K562 (cell line): Measurements from ENCODE around the gene TRNT1. TPM values are rescaled to one million over a fixed set of nuclear protein-coding genes. Genes with fewer than 3 reads are reported as not detected.

Experiments used
- ATAC-seq: fragments of 200-7000 bp; cut with Tn5 transposase; 3 replicates; pipeline ENCODE4 v1.9.1; 2020; ENCODE audit warnings: moderate library complexity
- BruUV-seq: library from RNA; stranded (reverse); fragments of 400-500 nt; replicated peaks from 2 replicates; lab custom pipeline; 2021; lab: Mats Ljungman, UMichigan
- CTCF ChIA-PET: fragments of 300-600 bp; formaldehyde crosslinking; extraction: SDS; loops from one replicate; lab custom pipeline; 2021; ENCODE audit warnings: low intra/inter-chr PET ratio; lab: Yijun Ruan, JAX
- POLR2A ChIA-PET: fragments of 300-600, 350-650 bp; sonication (Branson Sonifier 250); formaldehyde crosslinking; extraction: SDS; loops from one replicate; lab custom pipeline; 2021; ENCODE audit warnings: antibody characterized with exemption, inconsistent platforms; lab: Yijun Ruan, JAX
- DNase-seq, 4 experiments: peaks; one replicate each; pipeline versions ENCODE4 v3.0.0 to v3.0.0-alpha.2; 2011 to 2018; ENCODE audit warnings: low spot score in 3 of 4, mixed read lengths in 3 of 4; ENCODE audit errors: extremely low read depth in 1 of 4
- FAIRE-seq: peaks from 2 replicates; lab custom pipeline; 2011; peaks lifted over from hg19 to GRCh38; lab: Jason Lieb, UNC
- H2AFZ ChIP-seq: 2 replicates; pipeline ENCODE4 v1.6.0; 2011; ENCODE audit warnings: low read depth, low read length, control low read depth, inconsistent platforms
- H3K27ac ChIP-seq: fragments of 200-600 bp; 3 replicates; pipeline ENCODE4 v1.8.0; 2011; ENCODE audit warnings: low read depth, mild to moderate bottlenecking, control low read depth, inconsistent platforms, low read length, moderate library complexity, mixed read lengths; ENCODE audit errors: extremely low read depth
- H3K27me3 ChIP-seq, 2 experiments: fragments of 300-600 bp in 1 of 2; 2 replicates in 1 of 2; 3 replicates in 1 of 2; pipeline versions ENCODE4 v1.6.0 to v1.8.0; 2011; ENCODE audit warnings: inconsistent platforms in 2 of 2, low read length in 2 of 2, mild to moderate bottlenecking in 1 of 2, mixed read lengths in 1 of 2, moderate library complexity in 1 of 2; ENCODE audit not compliant: control insufficient read depth in 2 of 2, insufficient read depth in 2 of 2
- H3K36me3 ChIP-seq: fragments of 300-600 bp; 3 replicates; pipeline ENCODE4 v1.8.0; 2011; ENCODE audit warnings: mild to moderate bottlenecking, low read length, inconsistent platforms; ENCODE audit not compliant: control insufficient read depth, insufficient read depth
- H3K4me1 ChIP-seq, 2 experiments: fragments of 200-600 bp in 1 of 2; replicated peaks in 1 of 2; 2 replicates in 1 of 2; 3 replicates in 1 of 2; pipeline versions ENCODE4 v1.5.1 to v1.8.0; 2011; ENCODE audit warnings: inconsistent platforms in 2 of 2, low read length in 2 of 2, mild to moderate bottlenecking in 1 of 2, mixed read lengths in 1 of 2, moderate library complexity in 1 of 2; ENCODE audit not compliant: control insufficient read depth in 2 of 2, insufficient read depth in 2 of 2
- H3K4me2 ChIP-seq: 2 replicates; pipeline ENCODE4 v1.6.1; 2011; ENCODE audit warnings: low read length, control low read depth, inconsistent platforms, mixed read lengths; ENCODE audit not compliant: insufficient read depth
- H3K4me3 ChIP-seq: fragments of 200-600 bp; sonication (generic), shearing (Covaris generic); 2 replicates; pipeline ENCODE4 v1.5.1; 2016; ENCODE audit warnings: control low read depth, inconsistent platforms
- H3K79me2 ChIP-seq: fragments of 200-600 bp; 3 replicates; pipeline ENCODE4 v1.8.0; 2011; ENCODE audit warnings: low read length, inconsistent platforms; ENCODE audit not compliant: control insufficient read depth, insufficient read depth
- H3K9ac ChIP-seq, 2 experiments: 2 replicates each; pipeline versions ENCODE4 v1.6.0 to v1.6.1; 2011; ENCODE audit warnings: low read depth in 2 of 2, low read length in 2 of 2, control low read depth in 1 of 2, inconsistent platforms in 1 of 2, mild to moderate bottlenecking in 1 of 2, mixed read lengths in 1 of 2; ENCODE audit not compliant: insufficient read depth in 1 of 2
- H3K9me1 ChIP-seq: one replicate; pipeline ENCODE4 v1.6.0; 2011; ENCODE audit warnings: inconsistent platforms, mild to moderate bottlenecking, low read length, moderate library complexity; ENCODE audit not compliant: control insufficient read depth, insufficient read depth
- H3K9me3 ChIP-seq: replicated peaks from 2 replicates; pipeline ENCODE4 v1.5.1; 2011; ENCODE audit warnings: low read depth, low read length, inconsistent platforms; ENCODE audit not compliant: control insufficient read depth, insufficient read depth
- H4K20me1 ChIP-seq: replicated peaks from 2 replicates; pipeline ENCODE4 v1.6.1; 2011; ENCODE audit warnings: low read length, inconsistent platforms, mixed read lengths; ENCODE audit not compliant: control insufficient read depth, insufficient read depth
- CREM ChIP-seq: IDR thresholded peaks from 2 replicates; pipeline ENCODE4 v1.6.1; 2014; ENCODE audit warnings: antibody characterized with exemption, low read depth
- CTCF ChIP-seq, 3 experiments: IDR thresholded peaks in 2 of 3; conservative IDR thresholded peaks in 1 of 3; 2 replicates each; pipeline ENCODE4 v1.5.1; 2011 to 2012; ENCODE audit warnings: low read length in 3 of 3, mild to moderate bottlenecking in 3 of 3, control low read depth in 2 of 3, improper control_type of control experiment in 1 of 3, inconsistent platforms in 1 of 3, low read depth in 1 of 3, mixed read lengths in 1 of 3, moderate library complexity in 1 of 3; ENCODE audit not compliant: insufficient read depth in 2 of 3
- MCM7 ChIP-seq, 2 experiments: fragments of 450-650 bp; IDR thresholded peaks; 2 replicates each; pipeline ENCODE4 v1.6.1; 2016 to 2018
- RBFOX2 ChIP-seq: fragments of 200-400 bp; formaldehyde crosslinking; IDR thresholded peaks from 2 replicates; pipeline ENCODE4 v1.6.1; 2017; ENCODE audit warnings: low read depth, mild to moderate bottlenecking, low read length, moderate library complexity
- SNIP1 ChIP-seq: fragments of 450-650 bp; IDR thresholded peaks from 2 replicates; pipeline ENCODE4 v1.7.1; 2017; ENCODE audit warnings: low read depth, mild to moderate bottlenecking
- TAL1 ChIP-seq: fragments of 450-650 bp; IDR thresholded peaks from 2 replicates; pipeline ENCODE4 v1.6.1; 2016; ENCODE audit warnings: mild to moderate bottlenecking
- ZC3H8 ChIP-seq: fragments of 450-650 bp; IDR thresholded peaks from 2 replicates; pipeline ENCODE4 v1.6.1; 2017
- ZNF41 ChIP-seq: fragments of 250-450 bp; sonication (Bioruptor Pico); conservative IDR thresholded peaks from 2 replicates; pipeline ENCODE4 v1.4.0; 2020; ENCODE audit warnings: mild to moderate bottlenecking
- WGBS: fragments of 100-300 bp; shearing (Covaris generic); methylation state at CpG from one replicate; pipeline ENCODE4 v1.1.6; 2016; ENCODE audit warnings: low coverage, mixed read lengths; ENCODE audit not compliant: insufficient coverage; ENCODE audit errors: missing lambda C conversion rate; 5-methylcytosine and 5-hydroxymethylcytosine counted together
- in situ Hi-C: fragments of 300-500 bp; cut with MboI; formaldehyde crosslinking; loops from 4 replicates; pipeline ENCODE4 v1.15.0; 2018; ENCODE audit warnings: inconsistent platforms, mixed read lengths
- intact Hi-C: fragments of 100-400 bp; cut with micrococcal nuclease; formaldehyde crosslinking; loops from 2 replicates; pipeline ENCODE4 v1.14.2; 2022
- polyA plus RNA-seq, 8 experiments: library from polyadenylated mRNA; depleted of rRNA in 4 of 8; stranded (reverse) in 5 of 8; unstranded in 3 of 8; fragments of >200 nt; fragmentation: Nextera tagmentation in 2 of 8; fragmentation: Illumina TruSeq in 1 of 8; extraction: Ambion mirVana in 2 of 8; extraction: Trizol in 1 of 8; gene quantifications; 2 replicates each; pipeline versions ENCODE4 v1.2.1 to v1.2.3, GENCODE V29; 2011 to 2014; ENCODE audit warnings: inconsistent platforms in 1 of 8, missing spikeins in 1 of 8
- total RNA-seq, 7 experiments: library from RNA; depleted of rRNA in 6 of 7; stranded (reverse); fragments of >200 nt in 6 of 7; fragmentation: Illumina TruSeq in 2 of 7; extraction: Trizol in 2 of 7; gene quantifications; 2 replicates each; pipeline versions ENCODE4 v1.2.1 to v1.2.3, GENCODE V29; 2011 to 2021; ENCODE audit warnings: low replicate concordance in 1 of 7

TRNT1 gene
- total and polyA plus RNA-seq, 9 of the 15 experiments (the other 6 are each of a cell fraction or from before 2014, with no cell fraction given): 38.1 to 58.2 (median 47.4) TPM

GRCh38 chr3:3133500-3133899 lies 6.8 kb downstream of the TRNT1 start:
- peak; percentile 19 for FAIRE-seq
- no peak overlapping the region for H3K27ac ChIP-seq
- H3K9me1 ChIP-seq: no peaks in the 10 kb centered on the region
- 79% methylated on average over 5 of the region's 6 CpGs for WGBS
- peaks cover 84% of the 10 kb centered on the region for H3K79me2 ChIP-seq
- ChIA-PET POLR2A (interaction anchor here (0.6 to 1.6 kb wide), 3 partner anchors 9 to 1386 kb away, joined by 3 to 4 read pairs (median 3); no protein-coding TSS in a partner anchor), CTCF (no interaction called here)
- in situ Hi-C loops (no loop called here), intact Hi-C loops (no loop called here)
- H3K4me3 ChIP-seq: no peak overlapping the region
- H4K20me1 ChIP-seq: peaks cover 10% of the 10 kb centered on the region; the same call in 1 of the 2 replicates
- H3K4me2 ChIP-seq: no peak overlapping the region
- H3K4me1 ChIP-seq: peaks cover 0 to 4% of the 10 kb centered on the region in 2 experiments; a peak in 1 of 5 replicates
- ATAC-seq: peak; percentile 72
- no peak overlapping the region for H2AFZ ChIP-seq
- BruUV-seq: no TSS peak
- TF ChIP-seq ZNF41 (CRISPR knock-in tag) (no peak), SNIP1 (no peak), ZC3H8 (no peak), MCM7 (IDR thresholded peaks at IDR 0.05) (no peak), CTCF (IDR thresholded peaks at IDR 0.05 in 2 of 3, conservative IDR thresholded peaks at IDR 0.05 in 1 of 3; ENCODE audit: insufficient read depth in 2 of 3, low read depth in 1 of 3, low read length in 3 of 3) (peak in 2 of 3 experiments; percentile 14 to 19; a peak in 1 of 6 replicates), CREM (peak; percentile 46), RBFOX2 (0 out of 2 replicates have a peak, but pooled peaks have one; percentile 7), TAL1 (no peak)
- peak in 3 of 4 experiments; percentile 32 to 36 (median 32) for DNase-seq
- no peak overlapping the region for H3K9ac ChIP-seq
- H3K9me3 ChIP-seq: no peaks in the 10 kb centered on the region
- no peaks in the 10 kb centered on the region for H3K27me3 ChIP-seq
- peaks cover 87% of the 10 kb centered on the region for H3K36me3 ChIP-seq
